MV-4-11 (cell line): Measurements from ENCODE around the gene TSPAN31.

Source experiments
- DNase-seq: peaks from one replicate; lab custom pipeline; 2025; lab: John Stamatoyannopoulos, UW

Gene TSPAN31

GRCh38 chr12:57793920-57794319 lies 49.1 kb downstream of the TSPAN31 start:
- DNase-seq = peak; percentile 43

- no peak for DNase-seq
Observed at GRCh38 chr12:57795354-57795753, 50.5 kb downstream of the TSPAN31 start.

- DNase-seq = no peak
Observed at GRCh38 chr12:57796996-57797395, 52.2 kb downstream of the TSPAN31 start.

DNA sequence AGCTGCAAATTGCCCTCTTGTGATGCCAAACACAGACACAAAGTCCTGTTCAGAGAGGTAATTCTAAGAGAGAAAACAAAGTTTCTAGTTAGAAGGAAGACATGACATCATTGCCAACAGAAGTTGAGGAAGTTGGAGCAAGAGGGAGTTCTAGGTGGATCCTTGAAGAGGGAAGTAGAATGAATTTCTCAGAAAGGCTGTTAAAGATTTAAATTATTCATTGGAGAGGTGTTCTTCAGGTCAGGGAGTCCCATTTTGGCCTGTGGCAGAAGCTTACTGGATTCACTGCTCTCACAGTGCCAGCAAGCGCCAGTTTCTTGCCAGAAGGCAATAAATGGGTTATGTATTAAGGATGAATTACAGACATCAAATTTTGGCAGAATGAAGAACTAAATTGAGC lies 53.1 kb downstream of the TSPAN31 start:
- peak; percentile 51 for DNase-seq
